Spleen (tissue), 7 donors: ENCODE results near the gene GPC4.

Experiments used
- CTCF ChIP-seq, 11 experiments: fragments of 200-600 bp in 7 of 11; fragments of 450-650 bp in 4 of 11; sonication (generic) in 4 of 11; IDR thresholded peaks in 8 of 11; conservative IDR thresholded peaks in 3 of 11; 1 replicate in 7 of 11; 2 replicates in 4 of 11; pipeline versions ENCODE4 v1.4.0 to v1.8.0; 2016 to 2021; ENCODE audit warnings: antibody characterized with exemption in 11 of 11, inconsistent platforms in 4 of 11, mild to moderate bottlenecking in 1 of 11
- POLR2A ChIP-seq, 3 donors: fragments of 450-650 bp; IDR thresholded peaks; one replicate each; pipeline ENCODE4 v1.5.1; 2017; ENCODE audit warnings: antibody characterized with exemption in 3 of 3, mild to moderate bottlenecking in 1 of 3
- POLR2AphosphoS5 ChIP-seq, 3 donors: sonication (generic); formaldehyde crosslinking; IDR thresholded peaks; one replicate each; pipeline ENCODE4 v1.5.1; 2017; ENCODE audit warnings: antibody characterized with exemption in 3 of 3
- donor health status: DM: no; HTN: no; CAD: no; lungs with moderate emphysema.
- donor health status: DM: no; HTN: no; CAD: no.
- donor health status: DM: no; HTN: no; CAD: no.

- TF ChIP-seq CTCF (IDR thresholded peaks at IDR 0.05 in 8 of 11, conservative IDR thresholded peaks at IDR 0.05 in 3 of 11) = no peak
- no peak for TF ChIP-seq POLR2A (IDR thresholded peaks at IDR 0.05)
- TF ChIP-seq POLR2AphosphoS5 (IDR thresholded peaks at IDR 0.05) = no peak
These were observed 11.3 kb downstream of the GPC4 start for GRCh38 chrX:133403984-133404383.
